Activated naive CD4-positive, alpha-beta T cell treated with anti-CD3 and anti-CD28 coated beads, Interleukin-2, amount 10 ng/mL, durations not matched to agents 7 days and 5 days (primary cell): Measurements from ENCODE around the gene KLF1.
"Not testable (repeated sequence)": the region's sequence is repeated elsewhere in the genome, so short reads cannot be mapped to it uniquely, and the experiment has no call there.

Source experiments
- CTCF ChIA-PET: fragments of 350-600 bp; sonication (Branson Sonifier 250); formaldehyde crosslinking; loops from one replicate; lab custom pipeline; 2021; ENCODE audit warnings: antibody characterized with exemption; lab: Charles Lee
- DNase-seq: peaks from one replicate; pipeline ENCODE4 v3.0.0-alpha.2; 2020
- H3K27ac Mint-ChIP-seq: one replicate; pipeline ENCODE4 v1.8.0; 2021; ENCODE audit warnings: mild to moderate bottlenecking, moderate library complexity, mixed read lengths
- H3K27me3 Mint-ChIP-seq: one replicate; pipeline ENCODE4 v1.8.0; 2021; ENCODE audit warnings: mild to moderate bottlenecking, mixed read lengths
- H3K36me3 Mint-ChIP-seq: one replicate; pipeline ENCODE4 v1.8.0; 2021; ENCODE audit warnings: mixed read lengths
- H3K4me1 Mint-ChIP-seq: one replicate; pipeline ENCODE4 v1.8.0; 2021; ENCODE audit warnings: mixed read lengths
- H3K4me3 Mint-ChIP-seq: one replicate; pipeline ENCODE4 v1.8.0; 2021; ENCODE audit warnings: mild to moderate bottlenecking, moderate library complexity, mixed read lengths
- H3K9me3 Mint-ChIP-seq: one replicate; pipeline ENCODE4 v1.8.0; 2021; ENCODE audit warnings: mixed read lengths

Gene KLF1

GRCh38 chr19:12913851-12914690 is 27.1 kb upstream of the KLF1 start:
- peaks cover 37% of the 10 kb centered on the region for H3K4me1 Mint-ChIP-seq
- H3K27ac Mint-ChIP-seq = peak overlapping the region; percentile 99
- peak; percentile 79 for DNase-seq
- H3K4me3 Mint-ChIP-seq = peak overlapping the region; percentile 59
- peaks cover 3% of the 10 kb centered on the region for H3K9me3 Mint-ChIP-seq
- H3K36me3 Mint-ChIP-seq = peaks cover 3% of the 10 kb centered on the region
- CTCF ChIA-PET = interaction anchor here (0.8 to 1.9 kb wide), 5 partner anchors 19 to 154 kb away, joined by 3 to 7 read pairs (median 6); partner anchors contain the start of gene FARSA
- H3K27me3 Mint-ChIP-seq = peaks cover 3% of the 10 kb centered on the region

- Mint-ChIP-seq H3K36me3 (no peaks in the 10 kb centered on the region), H3K27me3 (no peaks in the 10 kb centered on the region), H3K9me3 (no peaks in the 10 kb centered on the region), H3K4me3 (no peak overlapping the region), H3K4me1 (peaks cover 30% of the 10 kb centered on the region), H3K27ac (peak overlapping the region; percentile 99)
- no peak for DNase-seq
- CTCF ChIA-PET = interaction anchor here (1.3 to 1.9 kb wide), 3 partner anchors 28 to 153 kb away, joined by 3 to 7 read pairs (median 7); no protein-coding TSS in a partner anchor
These were observed 26.1 kb upstream of the KLF1 start for GRCh38 chr19:12913011-12913561.

GRCh38 chr19:12912571-12912970 is 25.6 kb upstream of the KLF1 start:
- H3K27ac Mint-ChIP-seq = peak overlapping the region; percentile 99

DNA sequence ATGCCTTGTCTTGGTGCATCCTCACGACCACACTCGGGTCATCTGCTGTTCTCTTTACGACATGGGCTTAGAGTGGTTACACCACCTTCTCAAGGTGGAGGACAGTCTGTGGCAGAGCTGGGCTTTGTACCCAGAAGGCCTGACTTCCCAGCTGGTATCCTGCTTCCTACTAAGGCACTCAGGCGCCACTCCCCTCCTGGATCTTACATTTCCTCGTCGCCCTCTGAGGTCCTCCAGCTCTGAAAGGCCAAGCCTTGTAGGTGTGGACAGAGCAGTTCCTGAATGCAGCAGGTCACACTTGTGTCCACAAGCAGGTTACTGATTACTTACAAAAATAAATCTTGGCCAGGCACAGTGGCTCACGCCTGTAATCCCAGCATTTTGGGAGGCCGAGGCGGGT is 20.2 kb upstream of the KLF1 start:
- Mint-ChIP-seq H3K4me3 (no peak overlapping the region), H3K27ac (no peak overlapping the region), H3K27me3 (no peaks in the 10 kb centered on the region), H3K9me3 (no peaks in the 10 kb centered on the region), H3K36me3 (no peaks in the 10 kb centered on the region), H3K4me1 (no peaks in the 10 kb centered on the region)
- CTCF ChIA-PET = interaction anchor here (0.7 to 1.3 kb wide), 2 partner anchors 8 to 58 kb away, joined by 3 read pairs; no protein-coding TSS in a partner anchor
- DNase-seq = no peak

More at GRCh38 chr19:12912571-12912970, 25.6 kb upstream of the KLF1 start:
- peaks cover 30% of the 10 kb centered on the region for H3K4me1 Mint-ChIP-seq
- no peak for DNase-seq
- H3K27me3 Mint-ChIP-seq = no peaks in the 10 kb centered on the region
- H3K36me3 Mint-ChIP-seq = no peaks in the 10 kb centered on the region
- no peak overlapping the region for H3K4me3 Mint-ChIP-seq
- no peaks in the 10 kb centered on the region for H3K9me3 Mint-ChIP-seq
- CTCF ChIA-PET = no interaction called here

DNA sequence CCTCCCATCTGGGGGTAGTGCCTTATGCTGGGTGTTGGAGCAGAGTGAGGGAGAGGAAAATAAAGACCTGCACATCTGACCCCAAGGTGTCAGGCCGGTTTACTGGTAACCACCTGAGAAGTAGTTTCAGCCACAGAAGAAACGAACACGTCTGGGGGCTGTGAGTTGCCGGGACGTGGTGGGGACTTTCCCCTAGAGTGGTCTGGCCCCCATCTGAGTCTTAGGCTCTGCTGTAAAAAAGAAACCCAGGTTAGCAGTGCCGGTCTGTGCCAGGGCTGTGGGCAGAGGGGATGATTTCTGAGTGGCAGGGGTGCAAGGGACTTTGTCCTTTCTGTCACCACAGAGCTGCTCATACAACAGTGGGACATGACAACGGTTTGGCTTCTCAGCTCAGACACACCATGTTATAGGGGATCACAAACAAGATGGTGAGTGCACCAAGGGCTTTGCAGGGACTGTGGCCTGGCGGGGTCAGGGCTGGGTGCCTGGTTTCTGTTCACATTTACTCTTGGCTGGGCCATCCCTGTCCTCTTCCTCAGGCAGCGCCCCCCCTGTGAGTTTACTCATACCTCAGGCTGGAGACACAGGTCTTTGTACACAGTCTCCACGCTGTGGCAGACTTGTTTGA is 13.0 kb upstream of the KLF1 start:
- H3K27me3 Mint-ChIP-seq = no peaks in the 10 kb centered on the region
- H3K9me3 Mint-ChIP-seq = no peaks in the 10 kb centered on the region
- no peaks in the 10 kb centered on the region for H3K4me1 Mint-ChIP-seq
- H3K4me3 Mint-ChIP-seq = no peak overlapping the region
- DNase-seq = no peak
- H3K27ac Mint-ChIP-seq = peak overlapping the region; percentile 42
- peaks cover 13% of the 10 kb centered on the region for H3K36me3 Mint-ChIP-seq
- CTCF ChIA-PET = interaction anchor here (1.4 kb wide), 1 partner anchor 27 kb away, joined by 3 read pairs; no protein-coding TSS in a partner anchor

DNA sequence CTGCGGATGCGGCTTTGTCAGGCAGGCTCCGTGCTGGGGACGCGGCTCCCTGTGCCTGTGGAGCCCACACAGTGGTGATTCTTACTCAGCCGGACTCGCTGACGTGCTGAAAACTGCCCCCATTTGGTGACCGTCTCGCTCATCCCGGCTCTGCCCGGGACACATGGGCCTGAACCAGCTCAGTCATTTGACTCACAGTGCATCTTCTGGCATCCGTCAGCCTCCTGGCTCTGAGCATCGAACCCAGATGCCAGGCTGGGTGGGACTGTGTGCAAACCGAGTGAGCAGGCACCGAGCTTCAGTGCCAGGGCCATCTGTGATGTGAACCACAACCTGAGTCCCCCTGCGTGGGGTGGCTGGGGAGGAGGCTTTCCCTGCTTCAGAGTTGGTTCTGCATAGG is 9.5 kb upstream of the KLF1 start:
- Mint-ChIP-seq H3K27ac (no peak overlapping the region), H3K4me1 (peaks cover 14% of the 10 kb centered on the region), H3K4me3 (no peak overlapping the region), H3K36me3 (peaks cover 28% of the 10 kb centered on the region), H3K27me3 (no peaks in the 10 kb centered on the region), H3K9me3 (no peaks in the 10 kb centered on the region)
- CTCF ChIA-PET = no interaction called here
- DNase-seq = no peak

DNA sequence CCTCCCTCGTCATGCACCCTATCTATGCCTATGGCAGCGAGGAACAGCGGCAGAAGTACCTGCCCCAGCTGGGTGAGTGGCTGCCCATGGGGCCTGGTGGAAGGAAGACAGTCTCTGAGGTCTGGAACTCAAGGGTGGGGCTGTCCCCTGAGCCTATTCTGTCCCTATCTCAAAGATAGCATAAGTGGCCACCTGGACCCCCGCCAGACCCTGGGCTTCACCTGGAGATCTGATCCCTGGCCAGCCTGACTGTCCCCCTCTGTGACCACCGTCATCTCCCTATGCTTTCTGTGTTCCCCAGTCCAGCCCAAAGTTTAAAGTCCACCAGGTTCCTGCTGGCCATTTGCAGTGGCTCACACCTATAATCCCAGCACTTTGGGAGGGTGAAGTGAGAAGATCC is 6.6 kb upstream of the KLF1 start:
- H3K4me1 Mint-ChIP-seq = peaks cover 31% of the 10 kb centered on the region
- peak overlapping the region; percentile 40 for H3K4me3 Mint-ChIP-seq
- no peak for DNase-seq
- H3K27me3 Mint-ChIP-seq = no peaks in the 10 kb centered on the region
- H3K36me3 Mint-ChIP-seq = peaks cover 25% of the 10 kb centered on the region
- CTCF ChIA-PET = no interaction called here
- H3K9me3 Mint-ChIP-seq = no peaks in the 10 kb centered on the region
- H3K27ac Mint-ChIP-seq = no peak overlapping the region

- H3K27me3 Mint-ChIP-seq = no peaks in the 10 kb centered on the region
- peaks cover 18% of the 10 kb centered on the region for H3K36me3 Mint-ChIP-seq
- peak overlapping the region; percentile 97 for H3K4me3 Mint-ChIP-seq
- no peak for DNase-seq
- H3K4me1 Mint-ChIP-seq = peaks cover 33% of the 10 kb centered on the region
- no peaks in the 10 kb centered on the region for H3K9me3 Mint-ChIP-seq
- CTCF ChIA-PET = interaction anchor here (0.8 to 1.4 kb wide), 2 partner anchors 73 to 74 kb away, joined by 3 to 8 read pairs; no protein-coding TSS in a partner anchor
- peak overlapping the region; percentile 94 for H3K27ac Mint-ChIP-seq
These were observed 4.6 kb upstream of the KLF1 start for GRCh38 chr19:12891553-12892021.

- H3K4me1 Mint-ChIP-seq = peaks cover 39% of the 10 kb centered on the region
- no peaks in the 10 kb centered on the region for H3K27me3 Mint-ChIP-seq
- CTCF ChIA-PET = interaction anchor here (0.6 to 1.4 kb wide), 5 partner anchors 9 to 139 kb away, joined by 3 to 8 read pairs (median 3); partner anchors contain the start of genes DNASE2 and SYCE2
- DNase-seq = peak; percentile 99
- peak within 1 kb of the TSS; percentile 94 for H3K27ac Mint-ChIP-seq
- H3K36me3 Mint-ChIP-seq = peaks cover 18% of the 10 kb centered on the region
- H3K4me3 Mint-ChIP-seq = peak within 1 kb of the TSS; percentile 97
- H3K9me3 Mint-ChIP-seq = no peaks in the 10 kb centered on the region
These were observed 4.0 kb upstream of the KLF1 start, which contains the start of gene GCDH for GRCh38 chr19:12890787-12891552. TSS of gene GCDH (plus strand) at chr19:12891160. CDS start at chr19:12891305, 145 bp downstream.

DNA sequence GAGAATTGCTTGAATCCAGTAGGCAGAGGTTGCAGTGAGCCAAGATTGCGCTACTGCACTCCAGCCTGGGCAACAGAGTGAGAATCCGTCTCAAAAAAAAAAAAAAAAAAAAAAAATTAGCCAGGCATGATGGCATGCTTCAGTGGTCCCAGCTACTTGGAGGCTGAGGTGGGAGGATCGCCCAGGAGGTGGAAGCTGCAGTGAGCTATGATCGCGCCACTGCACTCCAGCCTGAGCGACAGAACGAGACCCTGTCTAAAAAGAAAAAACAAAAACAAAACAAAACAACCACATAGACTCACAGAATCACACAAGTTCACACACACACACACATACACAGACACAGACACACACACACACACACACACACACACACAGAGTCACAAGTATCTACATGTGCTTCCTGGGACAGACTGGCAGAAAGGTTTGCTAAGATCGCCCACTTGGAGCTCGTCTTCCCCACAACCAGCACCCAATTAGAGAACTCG is 3.3 kb upstream of the KLF1 start:
- Mint-ChIP-seq H3K27ac (peak overlapping the region; percentile 94), H3K4me3 (peak overlapping the region; percentile 97), H3K4me1 (peaks cover 39% of the 10 kb centered on the region), H3K36me3 (peaks cover 18% of the 10 kb centered on the region)
- not testable (repeated sequence) for H3K27me3 Mint-ChIP-seq, DNase-seq, H3K9me3 Mint-ChIP-seq
- CTCF ChIA-PET = interaction anchor here (0.6 to 1.4 kb wide), 5 partner anchors 9 to 139 kb away, joined by 3 to 8 read pairs (median 3); partner anchors contain the start of genes DNASE2 and SYCE2

GRCh38 chr19:12888006-12888603 is 1.1 kb upstream of the KLF1 start:
- Mint-ChIP-seq H3K4me1 (peaks cover 46% of the 10 kb centered on the region), H3K9me3 (peaks cover 7% of the 10 kb centered on the region), H3K4me3 (no peak overlapping the region), H3K27me3 (peaks cover 6% of the 10 kb centered on the region), H3K36me3 (peaks cover 5% of the 10 kb centered on the region), H3K27ac (no peak overlapping the region)
- DNase-seq = no peak
- CTCF ChIA-PET = interaction anchor here (9.4 kb wide), 1 partner anchor 76 kb away, joined by 87 read pairs; no protein-coding TSS in a partner anchor

DNA sequence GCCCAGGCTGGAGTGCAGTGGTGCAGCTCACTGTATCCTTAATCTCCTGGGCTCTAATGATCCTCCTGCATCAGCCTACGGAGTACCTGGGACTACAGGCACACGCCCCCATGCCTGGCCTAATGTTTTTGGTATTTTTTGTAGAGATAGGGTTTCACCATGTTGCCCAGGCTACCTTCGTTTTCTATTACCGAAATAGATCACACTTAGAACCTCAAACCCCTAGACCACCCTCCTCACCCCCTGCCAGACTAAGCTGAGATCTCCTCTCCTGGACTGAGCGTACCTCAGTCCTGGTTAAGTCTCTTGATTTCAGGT is 391 bp downstream of the KLF1 start:
- no peak for DNase-seq
- H3K27ac Mint-ChIP-seq = peak overlapping the region; percentile 82
- peaks cover 9% of the 10 kb centered on the region for H3K27me3 Mint-ChIP-seq
- H3K4me3 Mint-ChIP-seq = peak overlapping the region; percentile 57
- CTCF ChIA-PET = interaction anchor here (9.4 kb wide), 1 partner anchor 78 kb away, joined by 87 read pairs; no protein-coding TSS in a partner anchor
- peaks cover 46% of the 10 kb centered on the region for H3K4me1 Mint-ChIP-seq
- peaks cover 12% of the 10 kb centered on the region for H3K9me3 Mint-ChIP-seq
- H3K36me3 Mint-ChIP-seq = peaks cover 3% of the 10 kb centered on the region
